Measurements from ENCODE around the gene SECISBP2L. TPM values are rescaled to one million over a fixed set of nuclear protein-coding genes. Genes with fewer than 3 reads are reported as not detected.

The SECISBP2L gene
- total and polyA plus RNA-seq, 2 of the 4 experiments (the other 2 are of a cell fraction), result 13.1 to 34.1 TPM

DNA sequence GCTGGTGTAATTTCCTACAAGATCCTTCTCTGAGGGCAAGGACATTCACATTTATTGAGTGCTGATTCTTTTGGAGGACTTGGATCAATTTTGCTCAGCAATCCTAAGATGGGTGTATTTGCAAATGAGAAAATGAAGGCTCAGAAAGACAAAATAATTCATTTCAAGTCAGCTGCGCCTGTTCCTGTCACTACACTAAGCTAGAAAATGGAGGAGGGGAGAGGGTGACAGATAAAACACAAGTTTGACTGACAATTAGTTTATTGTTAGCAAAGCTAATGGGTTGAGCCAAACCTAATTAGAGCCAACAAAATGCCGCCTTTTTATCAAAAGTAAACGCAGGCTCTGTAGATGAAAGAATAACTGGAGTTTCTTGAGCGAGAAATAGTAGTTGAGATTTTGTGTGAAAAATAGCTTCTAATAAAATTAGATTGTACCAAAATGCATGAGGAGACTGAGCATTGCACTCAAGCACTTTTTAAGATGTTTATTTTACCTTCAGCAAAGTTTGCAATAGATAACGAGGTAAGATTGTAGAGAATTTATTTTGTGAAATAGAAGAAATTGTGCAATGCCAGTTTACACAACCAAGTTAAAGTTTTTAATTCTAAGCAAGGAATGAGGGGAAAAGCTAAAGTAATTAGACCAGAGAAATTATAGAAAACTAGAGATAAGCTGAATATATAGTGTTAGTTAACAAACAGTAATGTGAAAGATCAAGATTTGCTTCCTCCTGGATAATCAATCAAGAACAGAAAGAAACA, 39.6 kb upstream of the SECISBP2L start:
- peak overlapping the region; percentile 1; the same call in 1 of the 2 replicates for H2AK5ac ChIP-seq (ENCODE audit: low read depth, low read length)
- no peak overlapping the region for H3K9ac ChIP-seq (ENCODE audit: low read depth, low read length)
- H2BK120ac ChIP-seq (ENCODE audit: low read depth, low read length), result peak overlapping the region; percentile 68
- ChIA-PET POLR2A (ENCODE audit: unreplicated experiment) (no interaction called here), CTCF (interaction anchor here (0.6 kb wide), 1 partner anchor 420 kb away, joined by 3 read pairs; no protein-coding TSS in a partner anchor)
- H3K14ac ChIP-seq (replicated peaks; ENCODE audit: low read depth, low read length), result peak overlapping the region; percentile 56; the same call in 1 of the 2 replicates
- intact Hi-C loops (cut with micrococcal nuclease) (no loop called here), dilution Hi-C loops (cut with HindIII; ENCODE audit: low sequenced_read_pairs, unreplicated experiment) (no loop called here), in situ Hi-C loops (cut with MboI; ENCODE audit: low sequenced_read_pairs) (no loop called here)
- H2BK20ac ChIP-seq (ENCODE audit: low read depth, low read length), result peak overlapping the region; percentile 74
- peak overlapping the region; percentile 93 for H4K5ac ChIP-seq (ENCODE audit: low read depth, low read length)
- no peak for TF ChIP-seq SMC3 (IDR thresholded peaks at IDR 0.05; ENCODE audit: low read depth, low read length)
- no peak for TF ChIP-seq RAD21 (IDR thresholded peaks at IDR 0.05; ENCODE audit: low read length)
- TF ChIP-seq FOS (IDR thresholded peaks at IDR 0.05; ENCODE audit: low read depth, low read length), result no peak
- peak; percentile 69; the same call in 1 of the 2 replicates for TF ChIP-seq CEBPB (IDR thresholded peaks at IDR 0.05; ENCODE audit: low read depth, low read length)
- H3K23ac ChIP-seq (ENCODE audit: low read depth, low read length), result 0 out of 2 replicates have a peak overlapping the region, but pooled peaks have one; percentile 32
- no peak overlapping the region for H3K4me3 ChIP-seq (ENCODE audit: insufficient read depth, low read depth, low read length)
- no peak for ATAC-seq (ENCODE audit: low read depth)
- H2AK9ac ChIP-seq (replicated peaks; ENCODE audit: low read depth, low read length, poor library complexity), result no peak overlapping the region
- peak overlapping the region; percentile 21; the same call in 1 of the 2 replicates for H3K4me2 ChIP-seq (ENCODE audit: low read depth, low read length)
- no peaks in the 10 kb centered on the region; a peak in 1 of 4 replicates for H3K79me1 ChIP-seq (ENCODE audit: low read depth in 1 of 2, low read length in 2 of 2)
- no peaks in the 10 kb centered on the region for H3K36me3 ChIP-seq (ENCODE audit: control insufficient read depth, insufficient read depth, low read length)
- H3K4ac ChIP-seq (ENCODE audit: low read depth, low read length), result peak overlapping the region; percentile 67; the same call in 1 of the 2 replicates
- peaks cover 19% of the 10 kb centered on the region for H3K4me1 ChIP-seq (ENCODE audit: control insufficient read depth, insufficient read depth, low read length)
- peak overlapping the region in 1 of 2 experiments; percentile 55; a peak in 3 of 4 replicates for H4K8ac ChIP-seq (ENCODE audit: low read depth in 2 of 2, low read length in 2 of 2)
- DNase-seq, result peak; percentile 7
- no peak overlapping the region for H2AFZ ChIP-seq (replicated peaks; ENCODE audit: low read length, poor library complexity)
- H4K91ac ChIP-seq (ENCODE audit: insufficient read depth, low read depth, low read length), result peak overlapping the region; percentile 45; the same call in 1 of the 2 replicates
- BruUV-seq (replicated peaks), result no TSS peak
- peak overlapping the region; percentile 98 for H3K18ac ChIP-seq (ENCODE audit: low read depth, low read length)
- no peaks in the 10 kb centered on the region for H3K9me3 ChIP-seq (ENCODE audit: control insufficient read depth, insufficient read depth, low read length)
- peaks cover 13% of the 10 kb centered on the region for H3K9me1 ChIP-seq (ENCODE audit: insufficient read depth, low read length)
- H3K27ac ChIP-seq (ENCODE audit: insufficient read depth, low read length), result peak overlapping the region; percentile 7; the same call in 1 of the 2 replicates
- no peak overlapping the region for H3K56ac ChIP-seq (ENCODE audit: extremely low read depth, insufficient read depth, low read length)
- H4K20me1 ChIP-seq (ENCODE audit: insufficient read depth, low read length), result no peaks in the 10 kb centered on the region
- H3K27me3 ChIP-seq (ENCODE audit: control insufficient read depth, insufficient read depth, low read length), result no peaks in the 10 kb centered on the region
- peak overlapping the region; percentile 45 for H2BK5ac ChIP-seq (ENCODE audit: low read depth, low read length, poor library complexity, severe bottlenecking)
- H2BK15ac ChIP-seq (ENCODE audit: low read depth, low read length), result peak overlapping the region; percentile 86; the same call in 1 of the 3 replicates
- no CpG with 5 or more reads among the region's 5 CpGs for WGBS, 2 experiments (ENCODE audit: extremely low coverage in 2 of 2, insufficient read length in 1 of 2)
